Nephron (organoid): ENCODE data around the gene TEX19.

Experiments used
- H3K27ac Mint-ChIP-seq, 3 experiments: 2 replicates each; pipeline ENCODE4 v1.8.0; 2020; ENCODE audit warnings: mixed read lengths in 3 of 3, mild to moderate bottlenecking in 2 of 3, moderate library complexity in 1 of 3
- H3K27me3 Mint-ChIP-seq: 2 replicates; pipeline ENCODE4 v1.8.0; 2021; ENCODE audit warnings: low read depth, mild to moderate bottlenecking, moderate library complexity, mixed read lengths
- H3K36me3 Mint-ChIP-seq: 2 replicates; pipeline ENCODE4 v1.8.0; 2020; ENCODE audit warnings: low read depth, mixed read lengths
- H3K4me1 Mint-ChIP-seq: 2 replicates; pipeline ENCODE4 v1.8.0; 2020; ENCODE audit warnings: mixed read lengths
- H3K4me3 Mint-ChIP-seq, 3 experiments: 2 replicates each; pipeline ENCODE4 v1.8.0; 2020; ENCODE audit warnings: mild to moderate bottlenecking in 3 of 3, mixed read lengths in 3 of 3, moderate library complexity in 2 of 3
- H3K9me3 Mint-ChIP-seq: 2 replicates; pipeline ENCODE4 v1.8.0; 2020; ENCODE audit warnings: mixed read lengths
- TF ChIP-seq, protein P1 (sequence below), 3 experiments: fragments of 200-600 bp; sonication (generic); IDR thresholded peaks; one replicate each; pipeline ENCODE4 v1.5.0; 2021; ENCODE audit warnings: antibody characterized with exemption in 3 of 3; ENCODE audit not compliant: unreplicated experiment in 3 of 3

Gene TEX19

DNA sequence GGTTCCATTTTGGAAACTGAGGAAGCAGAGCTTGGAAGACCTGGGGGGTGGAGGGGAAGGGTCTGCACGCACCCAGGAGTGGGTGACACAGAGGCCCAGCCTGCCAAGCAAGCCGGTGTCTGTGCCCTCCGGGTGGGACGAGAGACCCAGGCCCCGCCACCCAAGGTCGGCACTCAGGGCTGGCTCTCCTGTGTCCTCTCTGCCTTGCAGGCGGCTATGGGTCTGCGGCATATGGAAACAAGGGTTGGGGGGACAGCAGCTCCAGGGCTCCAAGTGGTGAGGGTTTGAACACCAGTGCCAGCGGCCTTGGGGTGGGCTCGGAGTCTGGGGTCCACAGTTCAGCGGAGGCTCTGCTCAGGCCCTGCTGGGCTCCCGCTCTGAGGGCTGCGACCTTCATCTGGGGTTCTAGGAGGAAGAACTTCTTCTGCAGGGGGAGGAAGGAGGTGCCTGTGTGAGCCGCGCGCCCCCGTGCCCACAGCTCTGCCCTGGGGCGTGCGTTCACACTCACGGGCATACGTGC, 37.0 kb upstream of the TEX19 start:
- no peaks in the 10 kb centered on the region for H3K36me3 Mint-ChIP-seq

DNA sequence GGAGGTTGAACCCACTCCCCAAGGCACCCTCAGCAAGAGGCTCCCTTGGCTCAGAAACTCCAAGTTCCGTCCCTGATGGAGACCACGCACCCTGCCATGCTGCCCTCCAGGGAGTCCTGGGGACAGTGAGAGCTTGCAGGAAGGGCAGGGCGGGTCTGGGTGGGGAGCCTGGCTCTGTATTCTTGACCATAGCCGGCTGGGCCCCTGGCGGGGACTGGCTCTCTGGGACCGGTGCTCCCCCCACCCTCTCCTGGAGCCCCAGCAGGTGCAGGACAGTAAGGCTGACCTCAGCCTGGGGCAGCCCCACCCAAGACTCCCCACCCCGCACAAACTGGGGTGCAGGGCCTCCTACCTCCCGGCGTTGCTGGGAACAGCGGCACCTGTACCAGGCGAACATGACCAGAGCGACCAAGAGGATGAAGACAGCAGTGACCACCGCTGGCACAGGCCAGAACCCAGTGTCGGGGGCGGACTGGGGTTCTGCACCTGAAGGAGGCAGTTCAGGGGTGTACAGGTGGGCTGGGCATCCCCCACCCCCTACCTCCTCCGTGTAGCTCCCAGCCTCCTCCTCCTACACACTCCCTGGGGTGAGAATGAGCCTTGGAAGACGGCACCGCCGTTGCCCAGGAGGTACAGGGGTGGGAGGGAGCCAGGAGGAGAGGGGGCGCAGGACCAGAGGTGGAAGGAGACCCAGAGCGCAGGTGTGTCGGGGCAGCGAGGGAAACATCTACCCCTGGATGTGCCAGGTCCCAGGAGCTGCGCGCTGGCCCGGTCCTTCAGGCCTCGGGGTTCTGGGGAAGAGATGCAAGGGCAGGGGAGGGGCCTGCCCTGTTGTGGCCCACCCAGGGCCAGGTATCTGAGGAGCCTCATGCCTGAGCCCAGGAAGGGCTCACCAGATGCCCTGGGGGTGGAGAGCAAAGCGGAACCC, 36.3 kb upstream of the TEX19 start:
- H3K27ac Mint-ChIP-seq, result no peak overlapping the region
- H3K27me3 Mint-ChIP-seq, result peaks cover 14% of the 10 kb centered on the region
- H3K36me3 Mint-ChIP-seq, result no peaks in the 10 kb centered on the region
- no peaks in the 10 kb centered on the region for H3K9me3 Mint-ChIP-seq
- no peak overlapping the region for H3K4me3 Mint-ChIP-seq
- TF ChIP-seq, protein P1, sequence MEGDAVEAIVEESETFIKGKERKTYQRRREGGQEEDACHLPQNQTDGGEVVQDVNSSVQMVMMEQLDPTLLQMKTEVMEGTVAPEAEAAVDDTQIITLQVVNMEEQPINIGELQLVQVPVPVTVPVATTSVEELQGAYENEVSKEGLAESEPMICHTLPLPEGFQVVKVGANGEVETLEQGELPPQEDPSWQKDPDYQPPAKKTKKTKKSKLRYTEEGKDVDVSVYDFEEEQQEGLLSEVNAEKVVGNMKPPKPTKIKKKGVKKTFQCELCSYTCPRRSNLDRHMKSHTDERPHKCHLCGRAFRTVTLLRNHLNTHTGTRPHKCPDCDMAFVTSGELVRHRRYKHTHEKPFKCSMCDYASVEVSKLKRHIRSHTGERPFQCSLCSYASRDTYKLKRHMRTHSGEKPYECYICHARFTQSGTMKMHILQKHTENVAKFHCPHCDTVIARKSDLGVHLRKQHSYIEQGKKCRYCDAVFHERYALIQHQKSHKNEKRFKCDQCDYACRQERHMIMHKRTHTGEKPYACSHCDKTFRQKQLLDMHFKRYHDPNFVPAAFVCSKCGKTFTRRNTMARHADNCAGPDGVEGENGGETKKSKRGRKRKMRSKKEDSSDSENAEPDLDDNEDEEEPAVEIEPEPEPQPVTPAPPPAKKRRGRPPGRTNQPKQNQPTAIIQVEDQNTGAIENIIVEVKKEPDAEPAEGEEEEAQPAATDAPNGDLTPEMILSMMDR (IDR thresholded peaks at IDR 0.05; ENCODE audit: unreplicated experiment in 3 of 3), result no peak
- H3K4me1 Mint-ChIP-seq, result peaks cover 10% of the 10 kb centered on the region

More for the DNA sequence above, 37.0 kb upstream of the TEX19 start:
- Mint-ChIP-seq H3K9me3 (no peaks in the 10 kb centered on the region), H3K4me1 (peaks cover 5% of the 10 kb centered on the region), H3K4me3 (no peak overlapping the region), H3K27ac (no peak overlapping the region), H3K27me3 (peaks cover 10% of the 10 kb centered on the region)
- TF ChIP-seq, protein P1 (IDR thresholded peaks at IDR 0.05; ENCODE audit: unreplicated experiment in 3 of 3), result no peak

DNA sequence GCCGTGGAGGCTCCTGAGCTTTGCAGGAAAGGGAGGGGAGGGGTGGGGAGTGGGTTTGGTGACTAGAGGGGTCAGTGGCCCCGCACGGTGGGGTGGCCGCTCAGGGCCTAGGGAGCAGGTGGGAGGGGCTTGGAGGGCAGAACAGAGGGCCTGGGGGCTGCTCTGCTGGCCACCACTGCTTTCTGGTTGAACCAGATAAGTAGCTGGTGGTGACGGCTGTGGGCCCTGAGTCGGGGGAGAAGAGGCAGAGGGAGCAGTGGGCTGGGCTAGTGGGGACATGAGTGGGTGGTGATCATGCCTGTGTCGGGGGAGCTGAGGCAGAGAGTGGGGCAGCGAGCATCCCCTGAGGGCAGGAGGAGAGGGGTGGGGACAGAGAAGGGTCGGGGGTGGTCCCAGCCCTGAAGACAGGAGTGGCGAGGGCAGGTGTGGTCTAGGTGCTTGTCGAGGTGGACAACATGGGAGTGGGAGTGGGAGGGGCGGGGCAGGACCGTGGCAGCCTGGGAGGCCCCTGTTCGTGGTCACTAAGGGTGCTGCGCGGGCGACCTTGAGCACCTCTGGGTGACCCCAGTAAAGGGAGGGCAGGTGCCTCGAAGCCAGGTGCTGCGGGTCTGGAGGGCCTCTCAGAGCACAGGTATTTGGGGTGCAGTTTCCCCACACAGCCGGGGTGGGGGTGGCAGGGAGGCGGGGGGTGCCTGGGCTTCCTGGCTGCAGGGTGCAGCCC, 35.4 kb upstream of the TEX19 start:
- TF ChIP-seq, protein P1 (IDR thresholded peaks at IDR 0.05; ENCODE audit: unreplicated experiment in 3 of 3), result no peak
- Mint-ChIP-seq H3K4me1 (peaks cover 10% of the 10 kb centered on the region), H3K36me3 (no peaks in the 10 kb centered on the region), H3K27me3 (peaks cover 14% of the 10 kb centered on the region), H3K4me3 (no peak overlapping the region), H3K9me3 (no peaks in the 10 kb centered on the region), H3K27ac (no peak overlapping the region)

DNA sequence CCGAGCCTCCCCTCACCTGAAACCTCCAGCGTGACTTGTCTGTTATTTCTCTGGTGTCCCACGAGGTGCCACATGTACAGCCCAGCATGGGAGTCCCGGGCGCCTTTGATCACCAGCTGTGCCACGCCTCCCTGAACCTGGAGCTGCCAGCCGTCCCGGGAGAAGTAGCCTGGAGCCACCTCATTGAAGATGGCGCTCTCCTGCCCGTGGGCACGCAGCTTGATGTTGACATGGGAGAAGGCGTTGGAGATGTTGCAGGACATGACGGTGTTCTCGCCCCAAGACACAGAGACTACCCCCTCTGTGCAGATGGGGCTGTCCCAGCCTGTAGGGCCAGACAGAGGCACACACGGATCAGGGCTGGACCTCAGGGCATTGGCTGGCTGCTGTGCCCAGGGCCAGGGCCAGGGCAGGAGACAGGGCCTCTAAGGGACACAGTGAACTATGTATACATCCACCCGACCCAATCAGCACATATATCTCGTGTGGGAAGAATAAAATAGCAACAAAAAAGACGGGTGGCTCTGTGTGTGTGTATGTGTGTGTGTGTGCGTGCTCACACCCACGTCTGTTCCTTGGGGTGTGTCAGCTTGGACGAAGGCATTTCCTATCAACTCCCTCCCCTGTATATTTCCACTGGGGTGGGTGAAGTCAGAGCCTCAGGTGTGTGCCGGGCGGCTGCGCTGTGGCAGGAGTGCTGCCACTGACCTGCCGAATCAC, 34.3 kb upstream of the TEX19 start:
- Mint-ChIP-seq H3K27me3 (peaks cover 22% of the 10 kb centered on the region), H3K36me3 (no peaks in the 10 kb centered on the region), H3K27ac (peak overlapping the region in 2 of 3 experiments; percentile 35 to 62), H3K4me3 (no peak overlapping the region), H3K9me3 (no peaks in the 10 kb centered on the region), H3K4me1 (peaks cover 10% of the 10 kb centered on the region)
- TF ChIP-seq, protein P1 (IDR thresholded peaks at IDR 0.05; ENCODE audit: unreplicated experiment in 3 of 3), result no peak

DNA sequence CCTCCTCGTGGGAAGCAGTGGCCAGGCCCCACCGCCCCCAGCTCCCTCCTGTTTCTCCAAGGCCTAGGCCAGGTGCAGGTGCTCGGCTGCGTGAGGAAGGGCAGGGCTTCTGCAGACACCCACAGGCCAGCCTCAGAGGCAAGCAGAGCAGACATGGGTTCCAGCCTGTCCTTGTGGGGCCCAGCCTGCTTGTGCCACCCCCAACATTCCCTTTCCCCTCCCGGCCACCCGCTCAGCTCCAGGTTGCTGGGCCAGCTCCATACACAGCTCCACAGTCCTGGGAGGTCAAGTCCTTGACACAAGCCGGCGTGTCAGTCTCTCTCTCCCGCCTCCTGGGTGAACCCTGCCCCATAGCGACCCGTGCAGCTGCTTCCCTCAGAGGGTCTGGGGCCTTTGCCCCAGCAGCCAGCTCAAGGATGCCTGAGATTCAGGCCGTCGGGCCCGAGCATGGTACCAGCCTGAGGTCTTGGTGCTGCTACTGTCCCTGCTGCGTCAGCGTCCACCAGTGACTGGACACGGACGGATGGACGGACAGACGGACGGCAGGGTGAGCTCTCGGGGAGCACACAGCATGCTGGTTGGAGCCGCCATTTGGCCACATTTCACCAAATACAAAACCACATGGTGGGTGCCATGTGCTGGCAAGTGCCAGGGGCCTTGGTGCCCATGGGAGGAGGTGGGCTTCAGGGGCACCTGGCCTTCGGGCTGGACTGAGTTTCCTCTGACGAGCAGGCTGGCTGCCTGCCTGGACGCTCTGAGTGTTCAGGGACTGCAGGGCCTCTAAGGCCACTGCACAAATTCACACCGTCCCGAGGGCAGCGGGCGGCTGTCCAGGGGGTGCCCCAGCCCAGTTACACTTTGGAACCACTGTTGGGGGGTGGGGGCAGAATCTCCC, 33.5 kb upstream of the TEX19 start:
- H3K27me3 Mint-ChIP-seq, result peaks cover 25% of the 10 kb centered on the region
- TF ChIP-seq, protein P1 (IDR thresholded peaks at IDR 0.05; ENCODE audit: unreplicated experiment in 3 of 3), result no peak
- H3K4me3 Mint-ChIP-seq, result no peak overlapping the region
- no peak overlapping the region for H3K27ac Mint-ChIP-seq
- H3K4me1 Mint-ChIP-seq, result peaks cover 15% of the 10 kb centered on the region
- no peaks in the 10 kb centered on the region for H3K9me3 Mint-ChIP-seq
- H3K36me3 Mint-ChIP-seq, result no peaks in the 10 kb centered on the region
